Skeletal muscle cell (primary cell): ENCODE results near the gene OTC.

Source experiments
- DNase-seq: peaks from one replicate; pipeline ENCODE4 v3.0.0-alpha.2; 2010; ENCODE audit warnings: low read depth
- H3K4me3 ChIP-seq: 2 replicates; pipeline ENCODE4 v1.5.1; 2011; ENCODE audit warnings: low read depth, mild to moderate bottlenecking, control low read depth, low read length, moderate library complexity

OTC gene

GRCh38 chrX:38351346-38351745 lies 1.1 kb upstream of the OTC start:
- no peak for DNase-seq
- H3K4me3 ChIP-seq, result no peak overlapping the region

- H3K4me3 ChIP-seq, result no peak overlapping the region
Observed at GRCh38 chrX:38356401-38356800, 4.0 kb downstream of the OTC start.

GRCh38 chrX:38357747-38358673 lies 5.6 kb downstream of the OTC start:
- DNase-seq, result no peak
- no peak overlapping the region for H3K4me3 ChIP-seq

More at GRCh38 chrX:38356401-38356800, 4.0 kb downstream of the OTC start:
- no peak for DNase-seq

- H3K4me3 ChIP-seq, result no peak overlapping the region
- DNase-seq, result no peak
Observed at GRCh38 chrX:38363046-38363445, 10.6 kb downstream of the OTC start.

- DNase-seq, result no peak
Observed at GRCh38 chrX:38365954-38366353, 13.6 kb downstream of the OTC start.

GRCh38 chrX:38368774-38369173 lies 16.4 kb downstream of the OTC start:
- H3K4me3 ChIP-seq, result no peak overlapping the region
- DNase-seq, result no peak

More at GRCh38 chrX:38365954-38366353, 13.6 kb downstream of the OTC start:
- no peak overlapping the region for H3K4me3 ChIP-seq

GRCh38 chrX:38371641-38372040 lies 19.2 kb downstream of the OTC start:
- DNase-seq, result no peak
- no peak overlapping the region for H3K4me3 ChIP-seq

- no peak overlapping the region for H3K4me3 ChIP-seq
Observed at GRCh38 chrX:38374431-38374830, 22.0 kb downstream of the OTC start.

GRCh38 chrX:38375891-38376290 lies 23.5 kb downstream of the OTC start:
- DNase-seq, result no peak
- H3K4me3 ChIP-seq, result no peak overlapping the region

More at GRCh38 chrX:38374431-38374830, 22.0 kb downstream of the OTC start:
- no peak for DNase-seq

GRCh38 chrX:38376747-38377146 lies 24.3 kb downstream of the OTC start:
- H3K4me3 ChIP-seq, result no peak overlapping the region
- no peak for DNase-seq

GRCh38 chrX:38379088-38379487 lies 26.7 kb downstream of the OTC start:
- no peak for DNase-seq
- H3K4me3 ChIP-seq, result no peak overlapping the region

- DNase-seq, result no peak
- no peak overlapping the region for H3K4me3 ChIP-seq
Observed at GRCh38 chrX:38382663-38383062, 30.3 kb downstream of the OTC start.

- no peak overlapping the region for H3K4me3 ChIP-seq
- no peak for DNase-seq
Observed at GRCh38 chrX:38400389-38400910, 48.0 kb downstream of the OTC start.

GRCh38 chrX:38402118-38402517 lies 49.7 kb downstream of the OTC start:
- no peak overlapping the region for H3K4me3 ChIP-seq
- no peak for DNase-seq

- DNase-seq, result no peak
- H3K4me3 ChIP-seq, result no peak overlapping the region
Observed at GRCh38 chrX:38403834-38404233, 51.4 kb downstream of the OTC start.

GRCh38 chrX:38407126-38407525 lies 54.7 kb downstream of the OTC start:
- DNase-seq, result no peak
- no peak overlapping the region for H3K4me3 ChIP-seq

GRCh38 chrX:38409289-38409688 lies 56.9 kb downstream of the OTC start:
- no peak for DNase-seq
- no peak overlapping the region for H3K4me3 ChIP-seq

GRCh38 chrX:38426785-38427184 lies 74.4 kb downstream of the OTC start:
- no peak overlapping the region for H3K4me3 ChIP-seq
- no peak for DNase-seq

GRCh38 chrX:38431525-38431924 lies 79.1 kb downstream of the OTC start:
- H3K4me3 ChIP-seq, result no peak overlapping the region
- no peak for DNase-seq

- DNase-seq, result no peak
- H3K4me3 ChIP-seq, result no peak overlapping the region
Observed at GRCh38 chrX:38435130-38435529, 82.7 kb downstream of the OTC start.

GRCh38 chrX:38437093-38437492 lies 84.7 kb downstream of the OTC start:
- no peak for DNase-seq
- no peak overlapping the region for H3K4me3 ChIP-seq
